Osteoblast (primary cell): ENCODE results near the gene NELL1. TPM values are rescaled to one million over a fixed set of nuclear protein-coding genes. Genes with fewer than 3 reads are reported as not detected.

ENCODE experiments used
- DNase-seq: peaks from one replicate; pipeline ENCODE4 v3.0.0; 2011; ENCODE audit warnings: low spot score, mixed read lengths; ENCODE audit not compliant: insufficient read length; ENCODE audit errors: missing footprints
- H2AFZ ChIP-seq: 2 replicates; pipeline ENCODE4 v1.6.0; 2011; ENCODE audit warnings: mild to moderate bottlenecking, low read length
- H3K27ac ChIP-seq: 2 replicates; pipeline ENCODE4 v1.5.1; 2011; ENCODE audit warnings: mild to moderate bottlenecking, low read depth, low read length, moderate library complexity
- H3K27me3 ChIP-seq: 2 replicates; pipeline ENCODE4 v1.6.0; 2012; ENCODE audit warnings: mild to moderate bottlenecking, control low read depth, inconsistent platforms, low read length, moderate library complexity; ENCODE audit not compliant: insufficient read depth
- H3K36me3 ChIP-seq: 2 replicates; pipeline ENCODE4 v1.5.1; 2011; ENCODE audit warnings: mild to moderate bottlenecking, low read length, control low read depth, moderate library complexity; ENCODE audit not compliant: insufficient read depth
- H3K4me1 ChIP-seq: 2 replicates; pipeline ENCODE4 v1.5.1; 2011; ENCODE audit warnings: mild to moderate bottlenecking, low read length, control low read depth, moderate library complexity; ENCODE audit not compliant: insufficient read depth
- H3K4me2 ChIP-seq: 2 replicates; pipeline ENCODE4 v1.6.0; 2011; ENCODE audit warnings: mild to moderate bottlenecking, low read length; ENCODE audit not compliant: insufficient read depth
- H3K4me3 ChIP-seq: fragments of 200-600 bp; sonication (generic); 3 replicates; pipeline ENCODE4 v1.5.1; 2012; ENCODE audit warnings: mild to moderate bottlenecking, low read length, inconsistent platforms; ENCODE audit not compliant: insufficient read depth
- H3K79me2 ChIP-seq: 2 replicates; pipeline ENCODE4 v1.6.0; 2012; ENCODE audit warnings: mild to moderate bottlenecking, low read length, control low read depth, inconsistent platforms; ENCODE audit not compliant: insufficient read depth
- H3K9me3 ChIP-seq: 2 replicates; pipeline ENCODE4 v1.5.1; 2011; ENCODE audit warnings: low read depth, low read length, control low read depth
- H4K20me1 ChIP-seq: 2 replicates; pipeline ENCODE4 v1.6.0; 2012; ENCODE audit warnings: mild to moderate bottlenecking, low read length, control low read depth; ENCODE audit not compliant: insufficient read depth
- total RNA-seq: library from RNA; depleted of rRNA; stranded (reverse); fragments of >200 nt; gene quantifications from 2 replicates; pipeline ENCODE4 v1.2.3, GENCODE V29; 2012
- TF ChIP-seq, protein P1 (sequence below): IDR thresholded peaks from 2 replicates; pipeline ENCODE4 v1.5.1; 2011; ENCODE audit warnings: mild to moderate bottlenecking, low read depth, low read length, moderate library complexity; ENCODE audit errors: extremely low read depth

Gene NELL1
- total RNA-seq, 1 donor: not detected

DNA sequence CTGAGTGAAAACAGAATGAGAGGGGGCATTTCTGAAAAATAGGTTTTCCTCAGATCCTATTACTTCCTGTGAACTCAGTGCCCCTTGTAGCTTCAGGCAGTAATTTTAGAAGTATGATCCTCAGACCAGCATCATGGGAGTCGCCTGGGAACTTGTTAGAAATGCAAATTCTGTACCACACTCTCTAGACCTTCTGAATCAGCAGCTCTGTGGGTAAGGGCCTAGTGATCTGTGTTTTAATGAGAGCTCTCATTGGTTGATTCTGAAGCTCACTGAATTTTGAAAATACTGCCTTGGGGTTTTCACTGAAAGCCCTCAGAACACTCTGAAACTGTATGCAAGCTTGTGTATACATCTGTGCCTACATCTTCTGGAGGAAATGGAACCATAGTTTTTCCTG, 876.3 kb downstream of the NELL1 start:
- Histone ChIP-seq H3K4me3 (no peak overlapping the region), H3K9me3 (no peaks in the 10 kb centered on the region), H4K20me1 (no peaks in the 10 kb centered on the region), H3K4me2 (no peak overlapping the region), H2AFZ (no peak overlapping the region), H3K27me3 (no peaks in the 10 kb centered on the region), H3K27ac (no peak overlapping the region), H3K79me2 (no peaks in the 10 kb centered on the region), H3K4me1 (no peaks in the 10 kb centered on the region), H3K36me3 (no peaks in the 10 kb centered on the region)
- no peak for DNase-seq
- TF ChIP-seq, protein P1, sequence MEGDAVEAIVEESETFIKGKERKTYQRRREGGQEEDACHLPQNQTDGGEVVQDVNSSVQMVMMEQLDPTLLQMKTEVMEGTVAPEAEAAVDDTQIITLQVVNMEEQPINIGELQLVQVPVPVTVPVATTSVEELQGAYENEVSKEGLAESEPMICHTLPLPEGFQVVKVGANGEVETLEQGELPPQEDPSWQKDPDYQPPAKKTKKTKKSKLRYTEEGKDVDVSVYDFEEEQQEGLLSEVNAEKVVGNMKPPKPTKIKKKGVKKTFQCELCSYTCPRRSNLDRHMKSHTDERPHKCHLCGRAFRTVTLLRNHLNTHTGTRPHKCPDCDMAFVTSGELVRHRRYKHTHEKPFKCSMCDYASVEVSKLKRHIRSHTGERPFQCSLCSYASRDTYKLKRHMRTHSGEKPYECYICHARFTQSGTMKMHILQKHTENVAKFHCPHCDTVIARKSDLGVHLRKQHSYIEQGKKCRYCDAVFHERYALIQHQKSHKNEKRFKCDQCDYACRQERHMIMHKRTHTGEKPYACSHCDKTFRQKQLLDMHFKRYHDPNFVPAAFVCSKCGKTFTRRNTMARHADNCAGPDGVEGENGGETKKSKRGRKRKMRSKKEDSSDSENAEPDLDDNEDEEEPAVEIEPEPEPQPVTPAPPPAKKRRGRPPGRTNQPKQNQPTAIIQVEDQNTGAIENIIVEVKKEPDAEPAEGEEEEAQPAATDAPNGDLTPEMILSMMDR: no peak

- Histone ChIP-seq H3K4me3 (no peak overlapping the region), H2AFZ (no peak overlapping the region), H4K20me1 (no peaks in the 10 kb centered on the region), H3K9me3 (no peaks in the 10 kb centered on the region), H3K36me3 (no peaks in the 10 kb centered on the region), H3K79me2 (no peaks in the 10 kb centered on the region), H3K4me1 (no peaks in the 10 kb centered on the region), H3K27ac (no peak overlapping the region), H3K27me3 (no peaks in the 10 kb centered on the region), H3K4me2 (no peak overlapping the region)
- TF ChIP-seq, protein P1: no peak
- no peak for DNase-seq
Observed at GRCh38 chr11:21546703-21547102, 877.3 kb downstream of the NELL1 start.

GRCh38 chr11:21552911-21553310, 883.5 kb downstream of the NELL1 start:
- Histone ChIP-seq H3K4me2 (no peak overlapping the region), H2AFZ (no peak overlapping the region), H3K4me3 (no peak overlapping the region), H3K36me3 (no peaks in the 10 kb centered on the region), H3K27me3 (no peaks in the 10 kb centered on the region), H4K20me1 (no peaks in the 10 kb centered on the region), H3K79me2 (no peaks in the 10 kb centered on the region), H3K27ac (no peak overlapping the region), H3K4me1 (no peaks in the 10 kb centered on the region), H3K9me3 (no peaks in the 10 kb centered on the region)
- DNase-seq: no peak
- TF ChIP-seq, protein P1: no peak

- H3K9me3 ChIP-seq: no peaks in the 10 kb centered on the region
- H3K36me3 ChIP-seq: no peaks in the 10 kb centered on the region
- H3K79me2 ChIP-seq: no peaks in the 10 kb centered on the region
- no peaks in the 10 kb centered on the region for H3K4me1 ChIP-seq
- no peak overlapping the region for H3K4me3 ChIP-seq
- no peak overlapping the region for H3K4me2 ChIP-seq
- TF ChIP-seq, protein P1: no peak
- H3K27ac ChIP-seq: no peak overlapping the region
- H3K27me3 ChIP-seq: no peaks in the 10 kb centered on the region
- H2AFZ ChIP-seq: no peak overlapping the region
- no peak for DNase-seq
- H4K20me1 ChIP-seq: no peaks in the 10 kb centered on the region
Observed at GRCh38 chr11:21553795-21554194, 884.4 kb downstream of the NELL1 start.
